MM.1S (cell line): ENCODE measurements around the gene E2F7.

Source experiments
- CTCF ChIP-seq: fragments of 300-600 bp; sonication (generic); IDR thresholded peaks from 2 replicates; pipeline ENCODE4 v1.5.1; 2016; ENCODE audit warnings: antibody characterized with exemption, low read length, mixed read lengths
- EZH2 ChIP-seq: fragments of 300-600 bp; sonication (generic); optimal IDR thresholded peaks from 2 replicates; pipeline ENCODE3; 2017; ENCODE audit warnings: low read depth, mild to moderate bottlenecking, antibody characterized with exemption, low read length, mixed read lengths
- EZH2phosphoT487 ChIP-seq: fragments of 300-600 bp; sonication (generic); IDR thresholded peaks from 2 replicates; pipeline ENCODE4 v1.6.1; 2018; ENCODE audit warnings: antibody characterized with exemption, low read length

GRCh38 chr12:77062396-77062795 lies 3.0 kb downstream of the E2F7 start:
- no peak for TF ChIP-seq CTCF
- no peak for TF ChIP-seq EZH2
- no peak for TF ChIP-seq EZH2phosphoT487
